BE2C (cell line): ENCODE measurements around the gene C14orf93.

Source experiments
- DNase-seq: peaks from one replicate; pipeline ENCODE4 v3.0.0-alpha.2; 2020
- H3K27me3 ChIP-seq: fragments of 250-450 bp; sonication (Bioruptor Pico); 2 replicates; pipeline ENCODE4 v1.5.1; 2020; ENCODE audit warnings: mild to moderate bottlenecking
- H3K36me3 ChIP-seq: fragments of 250-450 bp; sonication (Bioruptor Pico); 2 replicates; pipeline ENCODE4 v1.5.1; 2020; ENCODE audit warnings: mild to moderate bottlenecking
- H3K4me1 ChIP-seq: fragments of 250-450 bp; sonication (Bioruptor Pico); 2 replicates; pipeline ENCODE4 v1.5.1; 2020
- H3K4me3 ChIP-seq: 2 replicates; pipeline ENCODE4 v1.5.1; 2011; ENCODE audit warnings: low read depth, low read length
- H3K9me3 ChIP-seq: fragments of 250-450 bp; sonication (Bioruptor Pico); 2 replicates; pipeline ENCODE4 v1.5.1; 2020
- TF ChIP-seq, protein P1 (sequence below): IDR thresholded peaks from 2 replicates; pipeline ENCODE4 v1.5.1; 2012; ENCODE audit warnings: mild to moderate bottlenecking, low read depth, low read length

The C14orf93 gene

GRCh38 chr14:23033251-23033727, 23.3 kb upstream of the C14orf93 start:
- Histone ChIP-seq H3K4me3 (peak overlapping the region; percentile 95), H3K4me1 (peaks cover 10% of the 10 kb centered on the region; the same call in 1 of the 2 replicates), H3K9me3 (no peaks in the 10 kb centered on the region), H3K36me3 (peaks cover 55% of the 10 kb centered on the region), H3K27me3 (no peaks in the 10 kb centered on the region)
- DNase-seq = no peak
- TF ChIP-seq, protein P1, sequence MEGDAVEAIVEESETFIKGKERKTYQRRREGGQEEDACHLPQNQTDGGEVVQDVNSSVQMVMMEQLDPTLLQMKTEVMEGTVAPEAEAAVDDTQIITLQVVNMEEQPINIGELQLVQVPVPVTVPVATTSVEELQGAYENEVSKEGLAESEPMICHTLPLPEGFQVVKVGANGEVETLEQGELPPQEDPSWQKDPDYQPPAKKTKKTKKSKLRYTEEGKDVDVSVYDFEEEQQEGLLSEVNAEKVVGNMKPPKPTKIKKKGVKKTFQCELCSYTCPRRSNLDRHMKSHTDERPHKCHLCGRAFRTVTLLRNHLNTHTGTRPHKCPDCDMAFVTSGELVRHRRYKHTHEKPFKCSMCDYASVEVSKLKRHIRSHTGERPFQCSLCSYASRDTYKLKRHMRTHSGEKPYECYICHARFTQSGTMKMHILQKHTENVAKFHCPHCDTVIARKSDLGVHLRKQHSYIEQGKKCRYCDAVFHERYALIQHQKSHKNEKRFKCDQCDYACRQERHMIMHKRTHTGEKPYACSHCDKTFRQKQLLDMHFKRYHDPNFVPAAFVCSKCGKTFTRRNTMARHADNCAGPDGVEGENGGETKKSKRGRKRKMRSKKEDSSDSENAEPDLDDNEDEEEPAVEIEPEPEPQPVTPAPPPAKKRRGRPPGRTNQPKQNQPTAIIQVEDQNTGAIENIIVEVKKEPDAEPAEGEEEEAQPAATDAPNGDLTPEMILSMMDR = no peak

GRCh38 chr14:23030936-23031335, 21.0 kb upstream of the C14orf93 start:
- peaks cover 10% of the 10 kb centered on the region; the same call in 1 of the 2 replicates for H3K4me1 ChIP-seq

DNA sequence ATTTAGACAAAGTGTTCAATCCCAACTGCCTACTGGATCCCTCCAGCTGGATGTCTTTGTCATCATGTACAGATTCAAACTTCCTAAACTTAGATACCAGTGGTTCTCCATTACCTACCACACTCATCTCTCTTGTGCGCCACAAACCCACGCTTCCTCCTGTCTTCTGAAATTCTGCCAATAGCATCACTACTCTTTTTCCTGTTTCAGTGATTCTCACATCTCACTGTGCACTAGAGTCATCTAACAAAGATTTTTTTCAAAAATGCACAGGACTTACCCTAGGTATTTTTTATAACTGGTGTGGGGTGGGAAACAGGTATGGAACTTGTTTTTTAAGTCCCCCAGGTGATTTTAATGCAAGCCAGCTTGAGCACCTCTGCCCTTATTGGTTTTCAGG, 18.9 kb upstream of the C14orf93 start:
- no peak for DNase-seq
- H3K36me3 ChIP-seq = peaks cover 87% of the 10 kb centered on the region

More at GRCh38 chr14:23030936-23031335, 21.0 kb upstream of the C14orf93 start:
- DNase-seq = no peak
- TF ChIP-seq, protein P1 = no peak
- Histone ChIP-seq H3K4me3 (no peak overlapping the region), H3K36me3 (peaks cover 71% of the 10 kb centered on the region), H3K9me3 (no peaks in the 10 kb centered on the region), H3K27me3 (no peaks in the 10 kb centered on the region)

DNA sequence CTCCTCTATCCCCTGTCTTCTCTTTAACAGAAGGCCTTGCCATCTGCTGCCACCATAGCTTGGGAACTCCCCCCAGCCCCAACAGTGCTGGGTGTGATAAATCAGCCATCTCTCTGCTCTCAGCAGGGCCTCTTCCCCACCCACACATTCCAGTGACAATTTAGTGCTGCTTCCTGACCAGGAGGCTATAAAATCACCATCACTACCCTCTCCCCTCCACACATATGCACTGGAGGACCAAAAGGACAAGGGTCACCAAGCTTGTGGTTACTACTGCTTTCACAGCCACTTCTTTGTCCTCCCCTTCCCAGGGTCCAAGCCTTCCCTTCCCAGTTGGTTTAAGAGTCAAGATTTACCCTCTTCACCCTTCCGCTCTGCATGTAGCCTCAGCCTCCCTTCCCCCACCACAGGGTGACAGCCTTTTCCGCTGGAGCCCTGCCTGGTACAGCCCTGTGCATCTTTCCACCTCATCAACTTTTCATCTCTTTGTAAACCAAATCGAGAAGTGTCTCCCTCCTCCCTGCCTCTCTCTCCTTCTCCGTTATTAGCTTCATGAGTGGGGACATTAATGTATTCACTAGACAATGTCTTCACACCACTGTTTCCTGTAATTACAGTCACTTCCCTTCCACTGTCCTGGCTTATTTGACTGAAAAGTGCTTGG, 15.3 kb upstream of the C14orf93 start:
- H3K4me1 ChIP-seq = peaks cover 22% of the 10 kb centered on the region
- no peak overlapping the region for H3K4me3 ChIP-seq
- H3K27me3 ChIP-seq = no peaks in the 10 kb centered on the region
- DNase-seq = no peak
- TF ChIP-seq, protein P1 = no peak
- H3K9me3 ChIP-seq = no peaks in the 10 kb centered on the region
- peaks cover 52% of the 10 kb centered on the region for H3K36me3 ChIP-seq

More for the DNA sequence above, 18.9 kb upstream of the C14orf93 start:
- Histone ChIP-seq H3K9me3 (no peaks in the 10 kb centered on the region), H3K27me3 (no peaks in the 10 kb centered on the region), H3K4me1 (peaks cover 8% of the 10 kb centered on the region; the same call in 1 of the 2 replicates), H3K4me3 (no peak overlapping the region)
- TF ChIP-seq, protein P1 = no peak

- Histone ChIP-seq H3K27me3 (no peaks in the 10 kb centered on the region), H3K4me3 (no peak overlapping the region)
- no peak for DNase-seq
Measured at GRCh38 chr14:23024612-23025075, 14.7 kb upstream of the C14orf93 start.

More at GRCh38 chr14:23024612-23025075, 14.7 kb upstream of the C14orf93 start:
- Histone ChIP-seq H3K9me3 (no peaks in the 10 kb centered on the region), H3K4me1 (peaks cover 22% of the 10 kb centered on the region), H3K36me3 (peaks cover 45% of the 10 kb centered on the region)
- TF ChIP-seq, protein P1 = no peak
